Psoas muscle (tissue), 8 donors: Measurements from ENCODE around the gene CPNE7. TPM values are rescaled to one million over a fixed set of nuclear protein-coding genes. Genes with fewer than 3 reads are reported as not detected.

Source experiments
- ATAC-seq, 4 donors: fragments of 200-7000 bp; cut with Tn5 transposase; one replicate each; pipeline ENCODE4 v1.9.1; 2020; ENCODE audit warnings: moderate library complexity in 3 of 4, mild to moderate bottlenecking in 2 of 4
- DNase-seq, 2 donors: peaks; one replicate each; pipeline ENCODE4 v3.0.0-alpha.2; 2020
- H3K27ac ChIP-seq: fragments of 200-600 bp; one replicate; pipeline ENCODE4 v1.8.0; 2022
- H3K27me3 ChIP-seq, 3 donors: fragments of 200-600 bp in 1 of 3; one replicate each; pipeline versions ENCODE4 v1.6.1 to v1.8.0; 2013 to 2022; ENCODE audit warnings: low read length in 2 of 3, mild to moderate bottlenecking in 2 of 3, moderate library complexity in 1 of 3; ENCODE audit not compliant: insufficient read depth in 3 of 3
- H3K36me3 ChIP-seq, 2 donors: fragments of 200-600 bp in 1 of 2; one replicate each; pipeline versions ENCODE4 v1.6.1 to v1.8.0; 2013 to 2022; ENCODE audit warnings: low read depth in 1 of 2, mild to moderate bottlenecking in 1 of 2, moderate library complexity in 1 of 2; ENCODE audit not compliant: insufficient read depth in 1 of 2
- H3K4me1 ChIP-seq: fragments of 200-600 bp; one replicate; pipeline ENCODE4 v1.8.0; 2022
- H3K4me3 ChIP-seq: fragments of 200-600 bp; one replicate; pipeline ENCODE4 v1.8.0; 2022; ENCODE audit warnings: mild to moderate bottlenecking
- H3K9me3 ChIP-seq: fragments of 200-600 bp; one replicate; pipeline ENCODE4 v1.8.0; 2022
- CTCF ChIP-seq: fragments of 200-600 bp; IDR thresholded peaks from one replicate; pipeline ENCODE4 v1.8.0; 2022; ENCODE audit warnings: antibody characterized with exemption
- WGBS, 3 donors: extraction: QIAGEN DNeasy Blood & Tissue Kit; methylation state at CpG; one replicate each; pipeline versions ENCODE4 v1.1.6 to v1.1.7; 2013; 5-methylcytosine and 5-hydroxymethylcytosine counted together
- intact Hi-C, 2 donors: fragments of 100-400 bp; cut with DNase I; formaldehyde crosslinking; loops; one replicate each; pipeline versions ENCODE4 v1.11.0 to v1.14.2; 2022
- long read RNA-seq, 2 donors: library from polyadenylated mRNA; unstranded; transcript quantifications; one replicate each; pipeline ENCODE4 v2.0.0, GENCODE V29; 2021
- polyA plus RNA-seq, 3 donors: library from polyadenylated mRNA; stranded (reverse); fragments of 200-250 nt; gene quantifications; one replicate each; pipeline ENCODE4 v1.2.3, GENCODE V29; 2013
- total RNA-seq, 4 donors: library from RNA; stranded (reverse); fragmentation: NEBNext Ultra II Directional in 2 of 4; extraction: Animal tissue kit (Norgen Biotek cat#: 25700) in 2 of 4; gene quantifications; one replicate each; pipeline versions ENCODE4 v1.2.1 to v1.2.4, GENCODE V29; 2021 to 2023
- donor health status: healthy with polysubstance abuse.
- donor health status: DM: no; HTN: no; CAD: no; lungs with moderate emphysema.
- donor health status: Bipolar disorder and iron deficiency.
- donor health status: healthy.
- donor health status: DM: yes; HTN: yes; CAD: no.
- donor health status: DM: no; HTN: no; CAD: no.
- donor health status: DM: no; HTN: no; CAD: no.
- donor health status: DM: yes; HTN: yes; CAD: no.

Gene CPNE7
- total RNA-seq (not detected), polyA plus RNA-seq (under 1 TPM in 2 of 3 donors, not detected in 1; 0.08 to 0.21 TPM)
- long read RNA-seq, donor 1: 0 reads
- long read RNA-seq, donor 2: 0 reads

- Histone ChIP-seq H3K27me3 (peaks cover 0 to 60% (median 23%) of the 10 kb centered on the region in 3 donors), H3K27ac (no peak within 1 kb of the TSS), H3K36me3 (no peaks in the 10 kb centered on the region), H3K9me3 (no peaks in the 10 kb centered on the region), H3K4me1 (no peaks in the 10 kb centered on the region), H3K4me3 (peak within 1 kb of the TSS; percentile 47)
- TF ChIP-seq CTCF: no peak
- DNase-seq: peak; percentile 16 to 51
- intact Hi-C loops: loop anchor here in 1 of 2 donors (10.0 kb wide), 1 partner anchor 59 kb away; no protein-coding TSS in a partner anchor
- peak in 1 of 4 donors; percentile 26 for ATAC-seq
- WGBS, 3 donors: 1 to 2% (median 2%) methylated on average over 49 to 103 of the region's 103 CpGs
Measured at GRCh38 chr16:89575247-89576152, at the start of gene CPNE7. Gene CPNE7, plus strand, starts transcription at chr16:89575758. Its CDS starts 140 bp downstream, at chr16:89575898.

- no peaks in the 10 kb centered on the region for H3K9me3 ChIP-seq
- no peak for DNase-seq
- TF ChIP-seq CTCF: no peak
- no peak for ATAC-seq
- peaks cover 22% of the 10 kb centered on the region for H3K4me1 ChIP-seq
- no peaks in the 10 kb centered on the region for H3K27me3 ChIP-seq
- H3K4me3 ChIP-seq: no peak overlapping the region
- intact Hi-C loops: loop anchor here in 1 of 2 donors (5.0 kb wide), 1 partner anchor 33 kb away; the partner anchor contains the start of gene RPL13
- WGBS, 3 donors: 78 to 81% (median 79%) methylated on average over 16 of the region's 16 CpGs
- peaks cover 4 to 94% of the 10 kb centered on the region in 2 donors for H3K36me3 ChIP-seq
- H3K27ac ChIP-seq: no peak overlapping the region
Measured at GRCh38 chr16:89529097-89529496, 46.5 kb upstream of the CPNE7 start.

GRCh38 chr16:89530401-89531381, 44.9 kb upstream of the CPNE7 start:
- no peak for TF ChIP-seq CTCF

GRCh38 chr16:89531821-89532526, 43.6 kb upstream of the CPNE7 start:
- intact Hi-C loops: no loop called here

More at GRCh38 chr16:89530401-89531381, 44.9 kb upstream of the CPNE7 start:
- Histone ChIP-seq H3K27ac (no peak overlapping the region), H3K9me3 (no peaks in the 10 kb centered on the region), H3K4me1 (peaks cover 31% of the 10 kb centered on the region), H3K36me3 (peaks cover 4 to 100% of the 10 kb centered on the region in 2 donors), H3K27me3 (no peaks in the 10 kb centered on the region), H3K4me3 (no peak overlapping the region)
- no peak for DNase-seq
- ATAC-seq: peak in 3 of 4 donors; percentile 27 to 54 (median 39)
- intact Hi-C loops: no loop called here
- 72 to 86% (median 79%) methylated on average over 36 to 37 of the region's 37 CpGs for WGBS, 3 donors

More at GRCh38 chr16:89531821-89532526, 43.6 kb upstream of the CPNE7 start:
- DNase-seq: no peak
- peak in 1 of 4 donors; percentile 2 for ATAC-seq
- no peak for TF ChIP-seq CTCF
- peak overlapping the region; percentile 60 for H3K27ac ChIP-seq
- peaks cover 27% of the 10 kb centered on the region for H3K4me1 ChIP-seq
- H3K27me3 ChIP-seq: no peaks in the 10 kb centered on the region
- H3K36me3 ChIP-seq: peaks cover 4 to 91% of the 10 kb centered on the region in 2 donors
- no peaks in the 10 kb centered on the region for H3K9me3 ChIP-seq
- WGBS, 3 donors: 77 to 89% (median 80%) methylated on average over 31 of the region's 31 CpGs
- H3K4me3 ChIP-seq: no peak overlapping the region
